Measurements from ENCODE around the gene DACT2. TPM values are rescaled to one million over a fixed set of nuclear protein-coding genes. Genes with fewer than 3 reads are reported as not detected.

DACT2 gene
- total RNA-seq, 1 experiment from 2014 or later, result 3.3 TPM

- Histone ChIP-seq H3K36me3 (ENCODE audit: control insufficient read depth, insufficient read depth, low read length) (no peaks in the 10 kb centered on the region), H3K9me3 (ENCODE audit: control insufficient read depth, insufficient read depth, low read depth, low read length) (no peaks in the 10 kb centered on the region), H3K27ac (ENCODE audit: low read length) (no peak overlapping the region), H3K27me3 (ENCODE audit: control insufficient read depth, insufficient read depth, low read length) (no peaks in the 10 kb centered on the region), H3K4me1 (ENCODE audit: control insufficient read depth, insufficient read depth, low read length) (no peaks in the 10 kb centered on the region), H3K4me3 (ENCODE audit: low read depth in 2 of 2, low read length in 2 of 2) (no peak overlapping the region)
- BruUV-seq (replicated peaks), result no TSS peak
- in situ Hi-C loops (cut with HindIII; ENCODE audit: low pct_unique_long_range_greater_than_20kb, low sequenced_read_pairs) (no loop called here), intact Hi-C loops (cut with micrococcal nuclease; ENCODE audit: unreplicated experiment) (no loop called here)
- no peak for TF ChIP-seq TCF7L2 (IDR thresholded peaks at IDR 0.05; ENCODE audit: low read depth, low read length)
- TF ChIP-seq REST (IDR thresholded peaks at IDR 0.05; ENCODE audit: insufficient read depth in 1 of 2, low read depth in 2 of 2, low read length in 1 of 2), result no peak
- no peak for TF ChIP-seq POLR2AphosphoS5 (IDR thresholded peaks at IDR 0.05; ENCODE audit: low read depth, low read length)
- TF ChIP-seq CTCF (IDR thresholded peaks at IDR 0.05), result no peak
- TF ChIP-seq SIN3A (IDR thresholded peaks at IDR 0.05; ENCODE audit: borderline replicate concordance, insufficient read depth, low read depth, low read length), result no peak
- ChIA-PET CTCF (no interaction called here), POLR2A (no interaction called here)
- DNase-seq (ENCODE audit: low read depth, low spot score) (no peak), ATAC-seq (no peak)
These were observed 60.8 kb downstream of the DACT2 start for GRCh38 chr6:168258795-168259194.

GRCh38 chr6:168256940-168257339 lies 62.6 kb downstream of the DACT2 start:
- H3K36me3 ChIP-seq (ENCODE audit: control insufficient read depth, insufficient read depth, low read length), result no peaks in the 10 kb centered on the region
- no peaks in the 10 kb centered on the region for H3K27me3 ChIP-seq (ENCODE audit: control insufficient read depth, insufficient read depth, low read length)
- H3K4me3 ChIP-seq (ENCODE audit: low read depth in 2 of 2, low read length in 2 of 2), result no peak overlapping the region
- POLR2A ChIA-PET, result no interaction called here
- H3K27ac ChIP-seq (ENCODE audit: low read length), result no peak overlapping the region
- H3K9me3 ChIP-seq (ENCODE audit: control insufficient read depth, insufficient read depth, low read depth, low read length), result no peaks in the 10 kb centered on the region
- DNase-seq (ENCODE audit: low read depth, low spot score) (no peak), ATAC-seq (no peak)
- in situ Hi-C loops (cut with HindIII; ENCODE audit: low pct_unique_long_range_greater_than_20kb, low sequenced_read_pairs) (no loop called here), intact Hi-C loops (cut with micrococcal nuclease; ENCODE audit: unreplicated experiment) (no loop called here)
- no peak for TF ChIP-seq REST (IDR thresholded peaks at IDR 0.05; ENCODE audit: insufficient read depth in 1 of 2, low read depth in 2 of 2, low read length in 1 of 2)
- no peak for TF ChIP-seq SIN3A (IDR thresholded peaks at IDR 0.05; ENCODE audit: borderline replicate concordance, insufficient read depth, low read depth, low read length)
- TF ChIP-seq TCF7L2 (IDR thresholded peaks at IDR 0.05; ENCODE audit: low read depth, low read length), result no peak
- no peak for TF ChIP-seq POLR2AphosphoS5 (IDR thresholded peaks at IDR 0.05; ENCODE audit: low read depth, low read length)
- no peak for TF ChIP-seq CTCF (IDR thresholded peaks at IDR 0.05)
- CTCF ChIA-PET, result no interaction called here
- no TSS peak for BruUV-seq (replicated peaks)
- H3K4me1 ChIP-seq (ENCODE audit: control insufficient read depth, insufficient read depth, low read length), result no peaks in the 10 kb centered on the region

Other genes starting within 250 kb of the DACT2 start
- 0.15 TPM for gene FRMD1, start 240.6 kb downstream of the DACT2 start, total RNA-seq (2021; ENCODE audit: unreplicated experiment)
- gene SMOC2, start 121.4 kb upstream of the DACT2 start, total RNA-seq (2021; ENCODE audit: unreplicated experiment), result 0.13 TPM

Measured in Panc1 (cell line).